ENCODE results near the gene CCDC97.
A peak's percentile ranks its signal among the peaks of the same experiment; 100 is the strongest.

Gene CCDC97

DNA sequence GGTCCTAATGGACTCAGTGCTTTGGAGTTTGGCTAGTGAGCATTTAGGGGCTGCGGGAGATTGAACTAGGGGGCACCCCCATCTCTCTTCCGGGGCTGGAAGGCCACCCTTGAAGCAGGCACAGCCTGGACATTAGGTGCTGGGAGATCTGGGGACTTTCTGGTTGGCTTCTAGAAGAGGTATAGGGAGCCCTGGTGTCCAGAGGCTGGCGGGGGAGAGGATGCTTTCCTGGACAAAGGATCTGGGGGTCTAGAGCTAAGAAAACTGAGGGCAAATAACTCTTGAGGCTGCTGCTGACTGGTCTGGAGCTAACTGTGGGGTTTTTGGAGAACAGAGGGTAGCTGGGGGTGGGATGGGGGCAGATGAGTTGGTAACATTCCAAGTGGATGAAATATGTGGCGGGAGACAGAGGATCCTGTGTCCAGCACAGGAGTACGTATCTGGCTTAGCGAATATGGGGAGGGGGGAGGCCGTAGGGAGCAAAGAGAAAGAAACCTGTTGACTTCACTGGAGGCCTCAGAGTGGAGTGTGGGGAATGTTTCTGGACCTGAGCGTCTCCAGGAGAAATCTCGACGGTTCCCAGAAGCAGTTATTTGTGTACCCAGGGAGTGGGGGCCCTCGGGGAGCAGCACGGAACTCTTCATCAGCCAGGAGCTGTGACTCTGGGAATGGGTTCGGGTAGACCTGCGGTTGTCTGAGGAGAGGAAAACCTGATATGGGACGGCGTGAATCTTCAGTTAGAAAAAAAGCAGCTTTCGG, 44.4 kb upstream of the CCDC97 start:
- DNase-seq (ENCODE audit: low spot score) = peak; percentile 35
- TF ChIP-seq, protein P1, sequence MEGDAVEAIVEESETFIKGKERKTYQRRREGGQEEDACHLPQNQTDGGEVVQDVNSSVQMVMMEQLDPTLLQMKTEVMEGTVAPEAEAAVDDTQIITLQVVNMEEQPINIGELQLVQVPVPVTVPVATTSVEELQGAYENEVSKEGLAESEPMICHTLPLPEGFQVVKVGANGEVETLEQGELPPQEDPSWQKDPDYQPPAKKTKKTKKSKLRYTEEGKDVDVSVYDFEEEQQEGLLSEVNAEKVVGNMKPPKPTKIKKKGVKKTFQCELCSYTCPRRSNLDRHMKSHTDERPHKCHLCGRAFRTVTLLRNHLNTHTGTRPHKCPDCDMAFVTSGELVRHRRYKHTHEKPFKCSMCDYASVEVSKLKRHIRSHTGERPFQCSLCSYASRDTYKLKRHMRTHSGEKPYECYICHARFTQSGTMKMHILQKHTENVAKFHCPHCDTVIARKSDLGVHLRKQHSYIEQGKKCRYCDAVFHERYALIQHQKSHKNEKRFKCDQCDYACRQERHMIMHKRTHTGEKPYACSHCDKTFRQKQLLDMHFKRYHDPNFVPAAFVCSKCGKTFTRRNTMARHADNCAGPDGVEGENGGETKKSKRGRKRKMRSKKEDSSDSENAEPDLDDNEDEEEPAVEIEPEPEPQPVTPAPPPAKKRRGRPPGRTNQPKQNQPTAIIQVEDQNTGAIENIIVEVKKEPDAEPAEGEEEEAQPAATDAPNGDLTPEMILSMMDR (IDR thresholded peaks at IDR 0.05; ENCODE audit: borderline replicate concordance, control extremely low read depth, extremely low read depth, insufficient read depth, missing control alignments) = no peak
- in situ Hi-C loops (cut with MboI; ENCODE audit: low sequenced_read_pairs, unreplicated experiment) = no loop called here

GRCh38 chr19:41269055-41269454, 40.9 kb upstream of the CCDC97 start:
- in situ Hi-C loops (cut with MboI; ENCODE audit: low sequenced_read_pairs, unreplicated experiment) = no loop called here
- TF ChIP-seq, protein P1 (IDR thresholded peaks at IDR 0.05; ENCODE audit: borderline replicate concordance, control extremely low read depth, extremely low read depth, insufficient read depth, missing control alignments) = no peak

GRCh38 chr19:41269571-41269970, 40.4 kb upstream of the CCDC97 start:
- TF ChIP-seq, protein P1 (IDR thresholded peaks at IDR 0.05; ENCODE audit: borderline replicate concordance, control extremely low read depth, extremely low read depth, insufficient read depth, missing control alignments) = no peak
- no peak for DNase-seq (ENCODE audit: low spot score)
- in situ Hi-C loops (cut with MboI; ENCODE audit: low sequenced_read_pairs, unreplicated experiment) = no loop called here

More at GRCh38 chr19:41269055-41269454, 40.9 kb upstream of the CCDC97 start:
- DNase-seq (ENCODE audit: low spot score) = no peak

- in situ Hi-C loops (cut with MboI; ENCODE audit: low sequenced_read_pairs, unreplicated experiment) = no loop called here
- DNase-seq (ENCODE audit: low spot score) = no peak
- TF ChIP-seq, protein P1 (IDR thresholded peaks at IDR 0.05; ENCODE audit: borderline replicate concordance, control extremely low read depth, extremely low read depth, insufficient read depth, missing control alignments) = no peak
Observed at GRCh38 chr19:41273076-41273475, 36.9 kb upstream of the CCDC97 start.

DNA sequence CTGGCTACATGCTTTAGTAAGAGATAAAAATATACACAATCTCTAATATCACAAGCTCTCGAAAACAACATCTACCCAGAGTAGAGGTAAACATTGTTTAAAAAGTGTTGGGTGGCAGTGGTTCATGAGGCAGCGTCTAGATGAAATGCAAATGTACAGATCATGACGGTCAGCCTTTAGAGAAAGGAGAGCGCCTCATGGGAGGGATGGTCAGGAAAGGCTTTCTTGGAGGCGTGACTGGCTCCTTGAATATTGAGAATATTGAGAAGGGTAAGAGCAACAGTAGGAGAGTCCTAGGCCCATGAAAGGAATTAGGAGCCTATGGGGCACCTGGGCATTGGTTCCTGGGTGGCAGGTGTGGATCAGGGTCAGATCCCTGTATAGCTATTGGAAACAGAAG, 35.2 kb upstream of the CCDC97 start:
- TF ChIP-seq, protein P1 (IDR thresholded peaks at IDR 0.05; ENCODE audit: borderline replicate concordance, control extremely low read depth, extremely low read depth, insufficient read depth, missing control alignments) = no peak
- no peak for DNase-seq (ENCODE audit: low spot score)

GRCh38 chr19:41276231-41276630, 33.7 kb upstream of the CCDC97 start:
- in situ Hi-C loops (cut with MboI; ENCODE audit: low sequenced_read_pairs, unreplicated experiment) = no loop called here
- no peak for DNase-seq (ENCODE audit: low spot score)
- TF ChIP-seq, protein P1 (IDR thresholded peaks at IDR 0.05; ENCODE audit: borderline replicate concordance, control extremely low read depth, extremely low read depth, insufficient read depth, missing control alignments) = no peak

More for the DNA sequence above, 35.2 kb upstream of the CCDC97 start:
- in situ Hi-C loops (cut with MboI; ENCODE audit: low sequenced_read_pairs, unreplicated experiment) = no loop called here
